HuH-7.5 (cell line): ENCODE results near the gene KCNMA1.

Source experiments
- DNase-seq: peaks from one replicate; pipeline ENCODE4 v3.0.0; 2011; ENCODE audit warnings: low spot score

Gene KCNMA1

GRCh38 chr10:76973091-76974016 lies 664.3 kb downstream of the KCNMA1 start:
- no peak for DNase-seq

DNA sequence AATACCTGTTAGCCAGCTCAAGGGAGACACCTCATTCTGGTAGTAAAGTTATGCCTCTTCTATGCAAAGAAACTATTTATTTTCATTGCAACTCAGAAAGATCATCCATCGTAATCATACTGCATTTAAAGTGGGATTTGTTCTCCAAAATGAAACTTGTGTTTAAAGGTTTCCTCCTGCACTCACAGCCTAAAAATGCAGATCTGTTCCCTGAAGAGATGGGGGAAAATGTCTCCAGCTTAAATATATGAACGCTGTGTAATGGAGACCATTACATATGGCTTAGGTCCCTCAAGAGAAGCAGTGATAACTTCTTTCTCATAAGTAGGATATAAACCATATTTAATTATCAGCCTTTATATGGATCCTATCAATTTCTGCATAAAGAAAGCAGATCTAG lies 665.1 kb downstream of the KCNMA1 start:
- DNase-seq, result no peak

DNA sequence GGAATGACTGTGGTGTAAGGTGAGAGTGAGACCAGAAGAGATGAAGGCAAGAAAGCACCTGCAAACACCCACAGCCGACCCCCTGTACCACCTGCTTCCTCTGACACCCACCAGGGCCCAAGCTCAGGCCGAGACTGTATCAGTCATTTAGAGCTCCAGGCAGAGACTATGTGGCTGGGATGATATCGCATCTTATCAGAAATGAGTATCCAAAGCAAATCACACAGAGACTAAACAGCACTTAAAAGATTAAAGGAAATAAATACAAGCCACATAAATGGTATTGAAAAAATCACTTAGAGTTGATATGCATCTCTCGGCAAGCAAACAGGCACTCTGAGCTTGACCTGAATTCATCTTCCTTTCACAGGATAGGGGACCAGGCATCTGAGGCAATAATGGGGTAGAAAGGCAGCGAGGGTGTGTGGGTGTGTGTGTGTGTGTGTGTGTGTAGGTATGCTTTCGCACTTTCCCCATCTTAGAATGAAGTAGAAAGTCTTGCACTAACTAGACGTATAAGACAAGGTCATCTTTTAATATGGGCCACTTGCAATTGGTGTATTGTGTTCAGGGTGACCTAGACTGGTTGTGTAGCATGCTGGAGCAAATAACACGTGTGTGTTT lies 665.9 kb downstream of the KCNMA1 start:
- no peak for DNase-seq

- DNase-seq, result no peak
These were observed 666.7 kb downstream of the KCNMA1 start for GRCh38 chr10:76970711-76971519.

DNA sequence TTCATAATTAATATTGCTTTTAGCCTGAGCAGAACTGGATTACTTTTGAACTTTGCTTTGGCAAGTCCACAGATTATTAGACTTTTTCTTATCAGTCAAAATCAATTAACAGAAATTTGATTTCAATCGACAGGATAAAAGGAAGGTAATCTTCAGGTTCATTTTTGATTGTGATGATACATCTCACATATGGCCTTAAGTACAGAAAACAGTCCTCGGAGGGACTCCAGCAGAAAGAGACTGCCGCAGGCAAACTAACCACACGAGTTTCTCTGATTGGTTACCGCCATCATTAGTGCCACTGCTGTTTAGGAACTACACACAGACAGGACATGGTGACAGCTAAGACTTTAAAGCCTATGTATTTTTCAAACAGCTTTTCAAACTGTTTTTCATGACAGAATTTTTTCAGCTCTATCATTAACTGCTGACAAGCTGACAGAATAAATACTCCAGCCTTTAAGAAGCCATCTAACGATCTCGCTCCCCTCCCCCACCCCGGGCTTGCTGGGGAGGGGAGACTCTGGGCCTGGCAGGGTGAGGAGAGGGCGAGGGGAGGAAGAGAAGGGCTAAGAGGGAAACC lies 668.2 kb downstream of the KCNMA1 start:
- no peak for DNase-seq

DNA sequence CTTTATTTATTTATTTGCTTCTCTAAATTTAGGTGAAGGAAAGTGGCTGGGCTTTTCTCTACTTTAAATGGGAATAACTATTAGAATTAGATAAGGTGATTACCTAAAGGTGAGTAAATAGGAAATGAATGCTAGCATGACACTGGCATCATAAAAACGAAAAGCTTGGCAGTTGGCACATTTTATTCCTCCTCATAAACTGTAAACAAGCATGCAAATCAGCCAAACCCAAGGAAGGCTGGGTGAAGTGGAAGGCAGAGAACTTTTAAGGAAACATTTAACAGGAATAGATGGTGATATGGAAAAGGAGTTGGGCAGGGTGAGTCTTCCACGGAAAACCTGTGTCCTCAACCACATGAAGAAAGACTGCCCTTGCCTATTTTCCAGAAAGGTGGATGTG lies 669.1 kb downstream of the KCNMA1 start:
- no peak for DNase-seq

DNA sequence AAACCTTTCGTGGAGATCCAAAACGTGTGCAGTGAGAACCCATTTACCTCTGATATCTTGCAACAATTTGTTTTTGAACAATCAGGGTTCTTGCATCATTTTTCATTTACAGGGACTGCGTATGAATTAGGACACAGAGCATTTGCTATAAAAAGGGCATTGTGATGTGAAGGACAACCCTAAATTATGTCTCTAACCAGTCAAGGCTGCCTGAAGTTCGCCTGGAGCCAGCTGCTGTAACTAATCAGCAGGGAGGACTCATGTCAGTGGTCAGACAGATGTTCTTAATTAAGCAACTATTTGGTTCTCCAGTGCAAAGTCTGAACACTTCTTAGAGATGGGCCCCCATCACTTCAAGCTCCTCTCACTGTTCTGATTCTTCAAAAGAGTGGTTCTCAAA lies 674.8 kb downstream of the KCNMA1 start:
- no peak for DNase-seq

DNA sequence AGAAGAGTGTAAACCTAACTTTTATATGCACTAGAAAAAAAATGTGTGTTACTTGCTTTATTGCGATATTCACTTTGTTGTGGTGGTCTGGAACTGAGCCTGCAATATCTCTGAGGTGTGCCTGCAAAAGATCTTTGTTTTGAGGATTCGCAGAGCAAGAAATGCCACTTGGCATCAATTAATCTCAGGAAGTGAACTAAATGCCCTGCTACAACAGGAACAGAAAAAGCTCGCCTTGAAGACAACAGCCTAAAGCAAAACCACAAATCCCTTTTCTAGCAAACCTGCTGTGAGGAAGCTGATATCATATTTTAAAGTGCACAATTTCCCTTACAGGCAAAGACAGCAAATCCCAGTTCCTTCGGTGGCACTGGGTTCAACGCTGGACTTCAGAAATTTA lies 675.8 kb downstream of the KCNMA1 start:
- DNase-seq, result no peak

GRCh38 chr10:76959111-76959510 lies 678.5 kb downstream of the KCNMA1 start:
- DNase-seq, result no peak

DNA sequence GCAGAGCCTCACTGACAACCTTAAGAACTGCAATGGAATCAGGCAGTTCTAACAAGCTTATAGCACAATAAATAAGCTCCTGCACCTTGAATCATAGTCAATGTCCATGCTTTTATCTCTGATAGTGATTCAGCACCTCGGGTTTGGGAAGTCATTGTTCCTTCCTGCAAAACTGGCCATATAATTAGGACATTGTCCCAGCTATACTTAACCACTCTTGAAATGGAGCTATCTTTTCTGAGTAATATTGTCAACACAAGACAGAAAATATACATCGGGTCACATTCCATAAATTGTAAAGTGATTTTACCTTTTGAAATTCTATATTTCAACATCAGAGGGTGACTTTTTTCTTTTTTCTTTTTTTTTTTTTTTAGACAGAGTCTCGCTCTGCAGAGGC lies 682.8 kb downstream of the KCNMA1 start:
- no peak for DNase-seq

GRCh38 chr10:76950354-76950753 lies 687.3 kb downstream of the KCNMA1 start:
- no peak for DNase-seq

DNA sequence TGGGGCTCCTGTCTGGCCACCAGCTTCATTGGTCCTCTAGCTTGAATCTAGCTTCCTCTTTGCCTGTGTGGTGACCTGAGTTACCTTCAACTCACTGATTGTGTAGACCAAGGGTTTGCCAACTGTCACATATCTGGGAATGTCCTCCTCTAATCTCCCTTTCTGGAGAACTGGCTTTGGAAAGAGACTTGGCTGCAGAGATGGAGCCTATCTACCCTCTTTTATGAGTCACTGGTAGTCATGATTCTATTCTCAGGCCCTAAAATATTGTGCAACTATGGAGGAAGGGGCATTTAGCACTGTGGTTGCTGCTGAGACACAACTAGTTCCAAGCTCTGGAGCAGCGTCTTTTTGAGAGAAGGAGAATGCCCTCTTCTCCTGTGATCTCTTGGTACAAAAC lies 691.3 kb downstream of the KCNMA1 start:
- DNase-seq, result no peak

DNA sequence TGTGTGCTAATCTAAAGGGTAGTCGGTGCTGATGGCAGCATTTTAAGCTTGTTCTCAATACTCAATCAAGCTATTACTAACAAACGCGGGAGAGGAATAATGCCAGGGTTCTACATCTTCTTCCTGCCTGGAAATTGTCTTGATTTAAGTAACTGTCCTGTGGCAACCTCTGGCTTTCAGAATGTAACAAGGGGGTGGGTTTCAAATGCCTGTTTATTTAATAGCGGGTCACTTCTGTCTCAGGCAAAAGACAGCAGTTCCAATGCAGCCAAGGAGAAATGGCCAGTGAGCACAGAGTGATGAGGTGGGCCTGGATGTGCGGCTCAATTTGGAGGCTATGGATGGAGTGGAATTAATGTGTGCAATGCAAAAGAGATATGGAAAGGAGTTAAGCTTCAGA lies 692.4 kb downstream of the KCNMA1 start:
- DNase-seq, result no peak

DNA sequence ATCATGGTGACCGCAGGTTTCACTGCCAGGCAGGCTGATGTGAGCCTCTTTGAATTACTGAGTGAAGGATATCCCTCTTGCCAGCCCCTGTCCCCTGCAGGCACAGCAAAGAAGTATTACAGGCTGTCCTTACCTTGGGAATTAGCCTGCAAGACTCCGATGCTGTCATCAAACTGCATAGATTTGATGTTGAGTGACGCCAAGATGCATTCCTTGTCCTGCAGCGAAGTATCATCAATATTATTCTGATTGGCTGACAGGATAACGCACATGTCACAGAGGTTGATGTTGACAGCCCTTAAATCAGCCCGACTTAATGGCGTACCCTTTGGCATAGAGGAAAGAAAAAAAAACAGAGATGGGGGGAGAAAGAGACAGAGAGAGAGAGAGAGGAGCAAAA lies 693.0 kb downstream of the KCNMA1 start:
- DNase-seq, result no peak

DNA sequence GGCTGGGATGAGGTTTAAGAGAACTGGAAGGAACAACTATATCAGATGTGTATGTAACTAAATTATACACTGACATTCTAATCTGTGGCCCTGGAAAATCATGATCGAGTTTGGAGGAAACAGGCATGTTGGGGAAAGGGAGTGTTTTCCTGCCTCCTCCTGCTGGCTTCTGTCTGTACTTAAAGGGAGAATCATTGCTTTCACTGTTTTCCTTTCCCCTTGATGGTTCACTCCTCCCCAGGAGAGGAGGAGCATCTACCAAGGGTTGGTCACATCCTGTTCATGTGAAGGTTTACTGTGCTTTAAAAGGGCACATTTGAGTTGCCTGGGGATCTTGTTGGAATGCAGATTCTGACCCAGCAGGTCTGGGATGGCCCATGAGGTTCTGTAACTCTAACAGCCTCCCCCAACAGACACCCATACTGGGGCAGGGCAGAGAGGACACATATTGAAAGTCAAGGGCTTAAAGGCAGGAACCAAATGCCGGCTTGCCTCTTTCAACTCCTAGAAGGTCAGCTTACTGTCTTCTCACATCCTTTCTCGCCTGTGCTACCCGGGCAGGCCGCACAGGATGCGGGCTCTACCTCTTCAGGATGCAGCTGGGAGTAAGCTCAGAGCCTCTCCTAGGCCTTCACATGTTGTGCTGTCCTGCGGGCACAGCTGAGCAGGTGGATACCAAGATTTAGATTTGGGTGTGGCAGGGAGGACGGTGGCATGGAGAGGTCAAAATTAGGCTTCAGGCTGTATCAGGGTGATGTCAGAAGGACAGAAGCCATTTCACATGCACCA lies 694.8 kb downstream of the KCNMA1 start:
- DNase-seq, result no peak

- DNase-seq, result no peak
These were observed 697.6 kb downstream of the KCNMA1 start for GRCh38 chr10:76939933-76940468.

- no peak for DNase-seq
These were observed 700.4 kb downstream of the KCNMA1 start for GRCh38 chr10:76937181-76937600.

- no peak for DNase-seq
These were observed 701.5 kb downstream of the KCNMA1 start for GRCh38 chr10:76935941-76936613.

DNA sequence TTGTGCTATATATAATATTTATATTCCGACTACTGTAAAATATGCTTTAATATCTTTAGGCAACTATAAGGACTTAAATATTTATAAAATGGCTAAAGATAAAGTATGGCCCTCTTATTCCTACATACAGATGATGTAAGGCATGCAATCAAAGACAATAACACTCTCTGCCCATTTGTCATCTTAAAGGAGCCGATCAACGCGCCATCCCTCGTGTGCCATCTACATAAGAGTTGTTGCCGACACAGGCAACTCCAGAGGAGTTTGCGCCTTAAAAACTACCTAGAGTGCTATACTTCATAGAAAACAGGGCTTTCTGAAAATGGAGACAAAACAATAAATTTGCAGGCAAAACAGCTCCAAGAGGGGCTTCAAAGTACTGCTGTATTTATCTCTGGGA lies 709.0 kb downstream of the KCNMA1 start:
- DNase-seq, result no peak

DNA sequence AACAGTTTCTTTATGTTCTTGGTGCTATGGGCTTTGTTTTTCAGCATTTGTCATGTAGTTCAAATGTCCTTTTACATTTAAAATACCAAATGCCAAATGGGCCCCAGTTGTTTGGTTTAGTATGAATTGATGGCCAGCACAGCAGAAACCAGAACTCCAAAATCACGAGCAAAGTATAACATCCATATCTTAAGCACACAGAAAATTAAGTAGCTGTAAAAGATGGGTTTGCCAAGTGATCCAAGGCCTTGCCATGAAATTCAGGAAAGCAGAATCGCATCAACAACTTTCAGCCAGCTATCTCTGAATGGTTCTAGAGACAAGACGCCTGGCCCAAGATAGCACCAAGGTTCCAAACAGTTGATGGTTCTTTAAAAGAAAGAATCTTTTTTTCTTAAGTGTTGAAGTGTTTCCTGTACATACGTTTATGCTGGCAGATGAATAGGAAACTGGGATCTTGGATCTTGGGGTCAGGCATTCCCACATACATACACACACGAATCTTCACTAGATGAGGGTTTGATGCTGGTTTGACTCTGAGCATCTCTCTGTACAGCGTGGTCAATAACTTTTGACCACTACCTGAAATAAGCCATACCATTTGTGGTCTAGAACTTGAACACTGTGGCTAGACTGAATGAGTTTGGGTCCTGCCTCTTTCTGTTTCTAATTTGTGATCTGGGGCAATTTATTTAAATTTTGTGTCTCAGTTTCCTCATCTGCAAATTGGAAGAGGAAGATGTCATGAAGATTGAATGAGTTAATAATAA lies 711.8 kb downstream of the KCNMA1 start:
- DNase-seq, result no peak
